GM15510 (cell line): ENCODE data around the gene PCNX4.

ENCODE experiments used
- POLR2A ChIP-seq: IDR thresholded peaks from 3 replicates; pipeline ENCODE4 v1.6.1; 2011; ENCODE audit warnings: borderline replicate concordance; ENCODE audit not compliant: insufficient read length; ENCODE audit errors: extremely low read depth

PCNX4 gene

DNA sequence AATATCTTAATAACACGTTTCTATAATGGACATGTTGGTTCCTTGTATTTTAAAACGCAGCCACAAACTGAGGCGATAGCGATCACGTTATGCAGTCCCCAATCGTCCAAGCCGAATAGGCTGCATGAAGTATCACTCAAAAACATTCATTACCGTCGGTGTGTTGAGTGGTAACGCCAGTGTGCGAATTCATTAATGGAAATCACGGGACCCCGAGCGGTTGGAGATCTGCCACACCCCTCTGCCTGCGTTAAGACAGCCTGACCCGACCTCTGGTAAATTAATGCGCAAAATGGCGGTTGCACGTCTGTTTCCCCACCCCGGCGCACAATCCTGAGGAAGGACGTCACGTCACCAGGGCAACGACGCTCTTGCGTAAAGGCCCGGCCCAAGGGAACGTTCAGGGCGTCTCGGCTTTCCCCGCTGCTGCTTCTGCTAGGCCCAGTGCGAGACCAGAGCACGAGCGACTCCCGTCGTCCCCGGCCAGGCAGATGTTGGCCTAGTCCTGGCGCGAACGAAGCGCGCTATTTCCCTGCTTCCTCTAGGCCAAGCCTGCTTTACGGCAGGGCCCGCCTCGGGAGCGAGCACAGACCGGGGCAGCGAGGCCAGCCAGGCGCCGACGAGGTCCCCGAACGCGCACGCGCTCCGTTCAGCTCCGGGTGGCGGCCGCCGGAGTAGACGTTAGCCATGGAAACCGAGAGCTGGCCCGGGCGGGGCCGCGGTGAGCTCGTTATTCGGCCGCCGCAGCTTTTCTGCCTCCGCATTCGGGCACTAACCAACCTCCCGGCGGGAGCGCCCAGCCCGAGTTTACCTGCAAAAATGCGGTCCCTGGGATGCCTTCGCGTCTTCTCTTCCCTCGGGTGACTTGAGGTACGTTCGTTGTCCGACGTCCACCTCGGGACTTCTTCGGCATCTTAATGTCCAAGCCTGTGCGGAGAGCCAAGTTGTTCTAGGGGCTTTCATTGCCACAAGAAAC lies at the start of gene PCNX4:
Gene PCNX4 (plus strand): TSS at position 374 of the 976 bp plus-strand sequence. CDS start 15,716 bp downstream, outside the sequence.
- TF ChIP-seq POLR2A: peak; percentile 96

DNA sequence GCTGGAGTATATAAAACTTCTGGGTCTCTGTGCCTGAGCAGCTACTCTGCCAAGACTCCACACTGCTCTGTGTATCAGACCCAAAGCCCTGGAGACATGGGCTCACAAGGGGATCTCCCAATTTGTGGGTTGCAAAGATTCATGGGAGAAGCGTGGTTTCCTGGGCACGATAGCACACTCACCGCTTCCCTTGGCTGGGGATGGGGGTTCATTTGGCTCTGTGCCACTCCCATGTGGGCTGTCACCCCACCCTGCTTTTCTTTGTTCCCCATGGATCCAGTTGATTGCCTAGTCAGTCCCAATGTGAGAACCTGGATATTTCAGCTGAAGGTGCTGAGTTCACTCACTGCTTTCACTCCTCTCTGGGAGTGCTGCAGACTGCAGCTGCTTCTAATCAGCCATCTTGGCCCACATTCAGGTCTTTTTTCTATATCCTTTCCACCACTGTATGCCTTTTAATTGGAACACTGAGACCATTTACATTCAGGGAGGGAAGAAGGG lies 40.0 kb upstream of the PCNX4 start:
- TF ChIP-seq POLR2A: no peak

DNA sequence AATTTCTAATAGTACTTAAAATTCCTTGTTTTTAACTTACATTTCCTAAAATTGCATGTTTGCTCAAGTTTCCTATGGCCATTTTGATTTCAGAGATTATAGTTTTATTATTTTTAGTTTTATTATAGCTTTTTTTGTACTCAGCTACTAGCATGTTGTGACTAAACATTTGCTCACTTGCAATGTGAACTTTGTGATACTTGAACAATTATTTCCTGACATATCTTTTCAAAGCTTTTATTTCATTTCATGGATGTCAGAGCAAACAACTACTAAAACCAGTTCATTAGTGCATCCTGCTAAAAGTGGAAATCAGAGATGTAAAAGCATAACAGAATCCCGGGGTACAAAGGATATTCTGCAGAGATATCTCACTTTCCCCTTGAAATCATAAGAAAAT lies 33.6 kb upstream of the PCNX4 start:
- TF ChIP-seq POLR2A: no peak

DNA sequence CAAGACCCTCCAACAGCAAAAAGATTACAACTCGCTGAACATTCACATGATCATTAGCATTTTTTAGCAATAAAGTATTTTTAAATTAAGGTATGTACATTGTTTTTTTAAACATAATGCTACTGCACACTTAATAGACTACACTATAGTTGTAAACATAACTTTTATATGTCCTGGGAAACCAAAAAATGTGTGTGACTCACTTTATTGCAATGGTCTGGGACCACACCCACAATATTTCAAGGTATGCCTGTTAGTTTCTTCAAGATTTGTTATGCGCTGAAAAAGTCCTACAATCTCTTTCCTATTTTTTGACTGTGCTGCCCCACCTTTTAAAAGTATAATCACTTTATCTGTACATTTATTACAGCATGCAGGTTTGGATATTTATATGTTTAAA lies 30.4 kb upstream of the PCNX4 start:
- no peak for TF ChIP-seq POLR2A

DNA sequence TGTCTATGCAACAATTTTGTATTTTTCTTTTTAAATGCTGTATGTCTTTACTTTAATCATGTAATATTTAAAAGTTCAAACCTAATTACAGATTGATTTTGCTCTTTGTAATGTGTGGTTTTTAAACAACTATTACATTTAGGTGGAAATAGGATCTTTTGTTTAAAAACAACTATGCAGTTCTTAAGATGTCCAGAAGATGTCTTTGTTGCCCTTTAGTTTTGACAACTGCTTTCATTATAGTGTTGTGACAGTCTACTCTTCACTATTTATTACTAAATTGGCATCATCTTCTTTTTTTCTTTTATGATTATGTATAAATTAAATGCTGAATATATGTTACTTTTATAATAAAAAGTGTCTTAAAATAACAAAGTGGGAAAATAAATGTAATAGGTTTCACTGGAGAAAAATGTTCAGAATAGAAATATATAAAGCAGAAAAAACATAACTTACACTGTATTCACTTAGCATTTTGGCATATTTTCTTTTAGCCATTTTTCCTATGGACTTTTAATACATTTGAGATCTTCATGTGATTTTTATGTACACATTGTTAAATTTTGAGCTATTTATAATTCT lies 27.1 kb upstream of the PCNX4 start:
- TF ChIP-seq POLR2A: no peak

DNA sequence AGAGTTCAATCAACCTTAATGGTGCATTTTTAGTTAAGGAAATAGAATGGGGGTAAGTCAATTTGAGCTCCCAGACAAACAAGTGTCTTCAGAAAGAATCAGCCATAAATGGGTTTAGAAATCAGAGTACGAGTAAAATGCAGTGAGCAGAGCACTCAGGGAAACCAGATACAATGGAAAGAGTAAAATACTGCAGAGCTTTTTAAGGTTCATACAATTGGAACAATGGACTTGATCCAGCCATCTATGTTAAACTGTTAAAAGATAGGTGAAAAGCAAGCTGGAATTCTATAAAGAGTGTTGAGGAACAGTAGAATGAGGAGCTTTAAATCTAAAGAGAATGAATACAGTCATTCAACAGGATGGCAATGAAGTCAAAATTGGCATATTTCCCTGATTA lies 23.8 kb upstream of the PCNX4 start:
- no peak for TF ChIP-seq POLR2A

DNA sequence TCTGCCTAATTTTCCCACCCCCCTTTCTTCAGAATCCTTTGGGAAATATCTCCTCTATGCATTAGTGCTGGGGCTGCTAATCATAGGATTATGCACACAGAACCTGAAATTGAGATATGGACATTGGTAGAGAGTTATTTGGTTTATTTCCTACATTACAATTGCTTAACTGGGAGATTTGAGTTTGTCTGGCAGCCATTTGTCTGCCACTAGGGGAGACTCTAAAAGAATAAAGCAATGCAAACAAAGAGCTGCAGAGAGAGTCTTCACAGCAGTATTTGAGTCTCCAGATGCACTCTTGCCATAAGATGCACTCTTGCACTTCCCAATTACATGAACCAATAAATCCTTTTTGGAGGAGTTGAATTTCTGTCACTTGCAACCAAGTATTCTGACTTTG lies 12.0 kb upstream of the PCNX4 start:
- no peak for TF ChIP-seq POLR2A

DNA sequence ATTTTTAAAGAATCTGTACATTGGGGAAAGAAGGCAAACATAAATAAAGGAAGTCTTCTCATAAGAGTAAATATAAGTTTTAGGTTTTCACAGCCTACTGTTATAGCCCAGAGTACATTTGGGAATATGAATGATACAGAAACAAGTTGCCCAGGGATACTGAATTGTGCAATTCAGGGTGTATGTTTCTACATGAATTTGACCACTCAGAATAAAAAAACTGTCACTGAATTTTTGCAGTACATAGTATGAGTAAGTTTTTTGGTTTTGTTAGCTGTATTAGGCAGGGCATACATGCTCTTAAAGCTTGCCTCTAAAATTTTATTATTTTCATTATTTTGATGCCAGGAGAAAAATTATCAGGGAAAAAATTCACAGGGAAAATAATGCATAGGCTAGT lies 6.6 kb upstream of the PCNX4 start:
- no peak for TF ChIP-seq POLR2A

DNA sequence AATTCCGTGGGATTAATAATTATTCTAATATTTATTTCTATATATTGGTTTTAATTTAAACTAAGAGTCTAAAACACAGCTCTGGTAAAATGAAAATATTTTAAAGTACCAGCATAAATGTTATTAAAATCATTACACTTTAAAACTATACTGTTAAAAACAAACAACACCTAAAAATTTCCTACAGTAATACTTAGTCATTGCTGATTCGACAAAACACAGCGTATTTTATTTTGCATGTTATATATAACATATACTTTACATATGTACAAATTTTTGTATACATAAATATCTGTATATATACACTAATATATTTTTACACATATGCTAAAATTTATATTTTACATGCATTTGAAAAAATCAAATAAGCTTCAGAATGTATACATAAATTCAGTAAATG lies 6.0 kb upstream of the PCNX4 start:
- no peak for TF ChIP-seq POLR2A

DNA sequence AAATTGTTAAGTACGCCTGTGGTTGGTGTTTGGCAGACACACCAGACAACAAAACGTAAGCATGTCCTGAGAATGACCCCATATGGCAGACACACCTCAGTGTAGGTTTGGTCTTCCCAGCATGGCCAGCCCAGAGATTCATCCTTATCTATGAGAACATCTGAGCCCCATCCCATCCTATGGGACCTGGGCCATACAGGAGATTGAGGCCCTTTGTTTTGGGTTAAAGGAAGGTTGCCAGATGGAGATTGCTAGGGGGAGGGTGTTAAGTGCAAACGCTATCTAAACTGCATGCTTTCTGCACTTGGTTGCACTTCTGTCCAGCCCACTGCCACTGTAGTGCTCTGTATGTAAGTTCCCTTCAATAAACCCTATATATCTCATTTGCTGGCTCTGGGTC lies 4.1 kb upstream of the PCNX4 start:
- no peak for TF ChIP-seq POLR2A

DNA sequence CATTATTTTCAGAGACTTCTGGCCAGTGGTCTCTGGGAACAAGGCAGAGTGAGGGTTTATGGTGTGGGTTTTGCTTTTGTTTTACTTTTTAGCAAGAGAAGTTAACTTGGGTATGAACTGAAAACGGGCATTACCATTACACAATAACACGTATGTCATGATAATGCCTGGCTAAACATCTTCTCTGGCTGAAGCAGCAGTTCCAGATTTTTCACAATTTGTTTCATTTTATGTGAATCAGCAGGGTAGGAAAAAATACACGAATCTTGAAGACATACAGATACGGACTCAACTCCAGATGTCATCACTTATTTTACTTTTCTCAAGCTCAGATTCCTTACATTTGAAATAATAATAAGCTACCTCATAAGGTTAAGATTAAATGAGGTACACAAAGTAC lies 2.5 kb upstream of the PCNX4 start:
- TF ChIP-seq POLR2A: no peak

DNA sequence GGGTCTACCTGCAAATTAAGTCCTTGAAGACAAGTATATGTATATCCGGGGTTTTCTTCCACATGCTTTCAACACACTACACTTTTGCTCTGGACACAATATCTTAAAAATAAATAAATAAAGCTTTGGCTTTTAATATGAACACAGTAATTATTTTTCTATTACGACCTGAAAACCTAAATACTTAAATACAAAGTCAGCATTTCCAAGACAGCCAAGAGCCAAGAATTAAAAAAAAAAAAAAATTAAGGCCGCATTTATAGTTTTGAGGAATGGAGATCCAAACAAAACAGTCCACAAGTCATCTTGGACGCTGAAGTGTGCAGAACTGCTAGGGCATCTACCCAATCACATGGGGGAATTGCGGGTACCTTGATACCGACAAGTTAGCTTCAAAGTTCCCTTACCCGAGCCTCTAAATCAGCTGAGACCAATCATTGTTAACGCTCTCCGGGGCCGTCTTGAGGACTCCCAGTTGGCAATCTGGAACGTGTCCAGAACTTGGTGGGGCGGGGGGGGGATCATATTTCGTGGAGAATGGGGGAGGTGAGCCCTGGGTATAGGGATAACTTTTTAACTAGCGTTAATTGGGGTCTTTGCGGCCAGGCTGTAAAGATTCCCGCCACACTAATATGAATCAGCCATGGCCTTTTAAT lies 731 bp upstream of the PCNX4 start:
- no peak for TF ChIP-seq POLR2A

DNA sequence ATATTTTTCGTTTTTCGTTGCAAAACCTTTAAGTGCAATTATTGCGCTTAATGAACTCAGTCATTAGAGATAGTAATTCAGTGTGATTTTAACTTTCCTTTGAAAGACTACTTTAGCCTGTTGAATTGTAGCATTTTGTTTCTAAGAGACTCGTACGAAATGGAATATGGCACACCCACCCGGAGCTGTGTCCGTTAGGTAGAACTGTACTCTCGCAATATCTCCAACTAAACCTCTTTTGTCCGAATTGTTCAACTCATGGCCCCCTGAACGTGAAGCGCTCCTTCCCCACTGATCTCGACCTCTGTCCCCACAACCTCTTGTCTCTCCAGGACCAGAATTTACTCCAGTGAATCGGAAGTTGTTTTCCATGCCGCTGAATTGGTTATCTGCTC lies 800 bp downstream of the PCNX4 start:
- no peak for TF ChIP-seq POLR2A

DNA sequence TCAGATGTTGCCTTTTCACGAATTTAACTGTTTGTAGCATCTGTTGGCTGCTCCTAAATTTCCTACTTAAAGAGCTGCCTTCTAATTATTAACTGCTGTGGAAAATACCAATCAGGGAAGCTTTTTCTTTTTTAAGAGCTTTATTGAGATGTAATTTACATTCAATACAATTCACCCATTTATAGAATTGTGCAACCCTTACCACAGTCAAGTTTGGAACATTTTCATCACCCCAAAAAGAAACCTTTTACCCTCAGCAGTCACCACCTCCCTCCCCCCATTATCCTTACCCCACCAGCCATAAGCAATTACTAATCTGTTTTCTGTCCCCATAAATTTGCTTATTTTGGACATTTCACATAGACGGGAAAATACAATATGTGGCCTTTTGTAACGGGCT lies 1.4 kb downstream of the PCNX4 start:
- TF ChIP-seq POLR2A: no peak

DNA sequence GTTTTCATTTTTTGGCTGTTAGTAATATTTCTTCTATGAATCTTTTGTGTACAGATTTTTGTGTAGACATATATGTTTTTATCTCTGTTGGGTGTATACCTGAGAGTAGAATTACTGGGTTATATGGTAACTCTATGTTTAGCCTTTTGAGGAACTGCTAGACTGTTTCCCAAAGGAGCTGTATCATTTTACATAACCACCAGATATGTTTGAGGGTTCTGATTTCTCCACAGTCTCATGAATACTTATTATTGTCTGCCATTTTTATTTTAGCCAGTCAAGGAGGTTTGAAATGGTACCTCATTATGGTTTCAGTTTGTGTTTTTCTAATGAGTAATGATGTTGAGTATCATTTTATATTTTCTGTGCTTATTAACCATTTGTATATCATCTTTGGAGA lies 1.9 kb downstream of the PCNX4 start:
- no peak for TF ChIP-seq POLR2A
